IPS DF 4.7 (cell line): ENCODE measurements around the gene DLGAP3.
A peak's percentile ranks its signal among the peaks of the same experiment; 100 is the strongest.
"Not testable (repeated sequence)": the region's sequence is repeated elsewhere in the genome, so short reads cannot be mapped to it uniquely, and the experiment has no call there.

ENCODE experiments used
- DNase-seq: peaks from one replicate; pipeline ENCODE4 v3.0.0-alpha.2; 2013; ENCODE audit warnings: low spot score; ENCODE audit errors: extremely low read depth

DLGAP3 gene

GRCh38 chr1:34929497-34929852, at the start of gene DLGAP3:
Gene DLGAP3, minus strand, starts transcription at chr1:34929650. Its CDS starts 24,267 bp downstream, at chr1:34905383.
- no peak for DNase-seq

- DNase-seq = no peak
Measured at GRCh38 chr1:34978921-34979320, 49.5 kb upstream of the DLGAP3 start.

GRCh38 chr1:34977858-34978257, 48.4 kb upstream of the DLGAP3 start:
- DNase-seq = no peak

- no peak for DNase-seq
Measured at GRCh38 chr1:34977210-34977471, 47.7 kb upstream of the DLGAP3 start.

GRCh38 chr1:34976384-34977209, 47.1 kb upstream of the DLGAP3 start:
- DNase-seq = no peak

GRCh38 chr1:34975771-34976170, 46.3 kb upstream of the DLGAP3 start:
- DNase-seq = no peak

- no peak for DNase-seq
Measured at GRCh38 chr1:34975338-34975737, 45.9 kb upstream of the DLGAP3 start.

- DNase-seq = no peak
Measured at GRCh38 chr1:34974626-34975025, 45.2 kb upstream of the DLGAP3 start.

- no peak for DNase-seq
Measured at GRCh38 chr1:34973326-34973725, 43.9 kb upstream of the DLGAP3 start.

GRCh38 chr1:34970829-34971228, 41.4 kb upstream of the DLGAP3 start:
- DNase-seq = peak; percentile 36

GRCh38 chr1:34970220-34970735, 40.8 kb upstream of the DLGAP3 start:
- DNase-seq = no peak

- not testable (repeated sequence) for DNase-seq
Measured at GRCh38 chr1:34968297-34968696, 38.8 kb upstream of the DLGAP3 start.

GRCh38 chr1:34967672-34968071, 38.2 kb upstream of the DLGAP3 start:
- not testable (repeated sequence) for DNase-seq

- no peak for DNase-seq
Measured at GRCh38 chr1:34965597-34965996, 36.1 kb upstream of the DLGAP3 start.

- DNase-seq = no peak
Measured at GRCh38 chr1:34950428-34950827, 21.0 kb upstream of the DLGAP3 start.

GRCh38 chr1:34948739-34949138, 19.3 kb upstream of the DLGAP3 start:
- not testable (repeated sequence) for DNase-seq

GRCh38 chr1:34947641-34948314, 18.3 kb upstream of the DLGAP3 start:
- not testable (repeated sequence) for DNase-seq

GRCh38 chr1:34946211-34946610, 16.8 kb upstream of the DLGAP3 start:
- no peak for DNase-seq

- DNase-seq = not testable (repeated sequence)
Measured at GRCh38 chr1:34941798-34942197, 12.3 kb upstream of the DLGAP3 start.

GRCh38 chr1:34930702-34931071, 1.2 kb upstream of the DLGAP3 start:
- no peak for DNase-seq

GRCh38 chr1:34929853-34930701, 627 bp upstream of the DLGAP3 start:
- DNase-seq = no peak
